Measurements from ENCODE around the gene ENTREP1.

- TF ChIP-seq CTCF (IDR thresholded peaks at IDR 0.05) = no peak
- no peak for TF ChIP-seq POLR2AphosphoS5 (IDR thresholded peaks at IDR 0.05)
- TF ChIP-seq EP300 (IDR thresholded peaks at IDR 0.05) = no peak
- TF ChIP-seq POLR2A (IDR thresholded peaks at IDR 0.05) = no peak
Observed at GRCh38 chr9:69334317-69334716, 9.3 kb downstream of the ENTREP1 start.
